Transverse colon (tissue), 4 donors: Measurements from ENCODE around the gene GET3. TPM values are rescaled to one million over a fixed set of nuclear protein-coding genes. Genes with fewer than 3 reads are reported as not detected.
A peak's percentile ranks its signal among the peaks of the same experiment; 100 is the strongest.

Source experiments
- DNase-seq: peaks from one replicate; pipeline ENCODE4 v3.0.0-alpha.2; 2019
- H3K27ac ChIP-seq, 4 donors: fragments of 200-600 bp; sonication (generic); 2 replicates each; pipeline ENCODE4 v1.5.1; 2016 to 2018; ENCODE audit warnings: inconsistent platforms in 4 of 4
- H3K27me3 ChIP-seq: fragments of 200-600 bp; sonication (generic); 2 replicates; pipeline ENCODE4 v1.5.1; 2017; ENCODE audit warnings: inconsistent platforms
- H3K36me3 ChIP-seq, 4 donors: fragments of 200-600 bp; sonication (generic); 2 replicates each; pipeline ENCODE4 v1.5.1; 2017 to 2019; ENCODE audit warnings: inconsistent platforms in 4 of 4
- H3K4me1 ChIP-seq, 4 donors: fragments of 200-600 bp; sonication (generic); 2 replicates each; pipeline ENCODE4 v1.5.1; 2017 to 2020; ENCODE audit warnings: inconsistent platforms in 4 of 4
- H3K4me3 ChIP-seq, 4 donors: fragments of 200-600 bp; sonication (generic); 1 replicate in 1 of 4; 2 replicates in 3 of 4; pipeline versions ENCODE4 v1.5.1 to v1.6.1; 2017 to 2019; ENCODE audit warnings: inconsistent platforms in 4 of 4
- H3K9me3 ChIP-seq, 2 donors: fragments of 200-600 bp; sonication (generic); 2 replicates each; pipeline ENCODE4 v1.5.1; 2017 to 2019; ENCODE audit warnings: inconsistent platforms in 2 of 2
- EP300 ChIP-seq: sonication (generic); formaldehyde crosslinking; IDR thresholded peaks from one replicate; pipeline ENCODE4 v1.6.1; 2017; ENCODE audit warnings: antibody characterized with exemption, low read depth
- POLR2A ChIP-seq: fragments of 450-650 bp; IDR thresholded peaks from one replicate; pipeline ENCODE4 v1.6.1; 2016; ENCODE audit warnings: antibody characterized with exemption, mild to moderate bottlenecking, moderate library complexity
- POLR2AphosphoS5 ChIP-seq, 3 donors: sonication (generic); formaldehyde crosslinking; IDR thresholded peaks; one replicate each; pipeline ENCODE4 v1.6.1; 2016; ENCODE audit warnings: antibody characterized with exemption in 3 of 3
- WGBS, 2 donors: methylation state at CpG; one replicate each; pipeline ENCODE4 v1.1.5; 2018; ENCODE audit warnings: low coverage in 1 of 2; 5-methylcytosine and 5-hydroxymethylcytosine counted together
- in situ Hi-C, 4 donors: fragments of 200-750 bp; cut with MboI; loops; one replicate each; pipeline versions ENCODE4 v1.15.0 to v1.15.1; 2017; ENCODE audit warnings: low sequenced_read_pairs in 3 of 4, low pct_ligation_motif_present in 1 of 4, low pct_unique_long_range_greater_than_20kb in 1 of 4
- intact Hi-C: fragments of 100-400 bp; cut with DNase I; formaldehyde crosslinking; loops from one replicate; pipeline ENCODE4 v1.15.1; 2023; ENCODE audit warnings: low total_unique reads
- total RNA-seq, 4 donors: library from RNA; depleted of rRNA; stranded (reverse); fragments of >200 nt; gene quantifications; one replicate each; pipeline ENCODE4 v1.1.0, GENCODE V29; 2016
- TF ChIP-seq, protein P1 (sequence below), 5 experiments: fragments of 200-600 bp in 3 of 5; fragments of 450-650 bp in 2 of 5; sonication (generic) in 3 of 5; IDR thresholded peaks; 1 replicate in 2 of 5; 2 replicates in 3 of 5; pipeline ENCODE4 v1.5.1; 2016 to 2017; ENCODE audit warnings: antibody characterized with exemption in 5 of 5, inconsistent platforms in 3 of 5, mild to moderate bottlenecking in 2 of 5, moderate library complexity in 1 of 5

Gene GET3
- total RNA-seq, 4 donors from 2014 or later = 18.3 to 75.2 (median 43.6) TPM

DNA sequence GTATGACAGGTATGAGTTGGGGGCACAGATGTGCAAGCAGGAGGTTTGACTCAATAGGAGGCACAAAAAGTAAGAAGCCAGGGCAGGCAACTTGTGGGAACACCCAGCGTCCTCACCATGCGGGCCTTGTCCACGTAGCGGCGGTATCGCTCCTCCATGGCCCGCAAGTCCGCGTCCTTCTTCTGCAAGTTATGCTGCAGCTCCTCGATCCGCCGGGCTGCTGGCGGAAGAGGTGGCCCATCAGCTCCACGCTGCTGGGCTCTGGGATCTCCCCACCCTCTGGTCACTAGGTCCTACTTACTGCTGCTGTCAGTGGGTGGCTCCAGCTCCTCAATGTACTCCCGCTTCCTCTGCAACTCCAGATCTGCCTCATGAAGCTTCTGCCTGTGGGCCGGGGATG, 27.4 kb downstream of the GET3 start:
- DNase-seq = no peak
- Histone ChIP-seq H3K27ac (no peak overlapping the region), H3K4me3 (no peak overlapping the region), H3K36me3 (peaks cover 0 to 7% (median 0%) of the 10 kb centered on the region in 4 donors), H3K4me1 (peaks cover 0 to 8% (median 1%) of the 10 kb centered on the region in 4 donors), H3K9me3 (no peaks in the 10 kb centered on the region), H3K27me3 (no peaks in the 10 kb centered on the region)
- TF ChIP-seq POLR2A (no peak), EP300 (no peak), POLR2AphosphoS5 (IDR thresholded peaks at IDR 0.05) (no peak)
- TF ChIP-seq, protein P1, sequence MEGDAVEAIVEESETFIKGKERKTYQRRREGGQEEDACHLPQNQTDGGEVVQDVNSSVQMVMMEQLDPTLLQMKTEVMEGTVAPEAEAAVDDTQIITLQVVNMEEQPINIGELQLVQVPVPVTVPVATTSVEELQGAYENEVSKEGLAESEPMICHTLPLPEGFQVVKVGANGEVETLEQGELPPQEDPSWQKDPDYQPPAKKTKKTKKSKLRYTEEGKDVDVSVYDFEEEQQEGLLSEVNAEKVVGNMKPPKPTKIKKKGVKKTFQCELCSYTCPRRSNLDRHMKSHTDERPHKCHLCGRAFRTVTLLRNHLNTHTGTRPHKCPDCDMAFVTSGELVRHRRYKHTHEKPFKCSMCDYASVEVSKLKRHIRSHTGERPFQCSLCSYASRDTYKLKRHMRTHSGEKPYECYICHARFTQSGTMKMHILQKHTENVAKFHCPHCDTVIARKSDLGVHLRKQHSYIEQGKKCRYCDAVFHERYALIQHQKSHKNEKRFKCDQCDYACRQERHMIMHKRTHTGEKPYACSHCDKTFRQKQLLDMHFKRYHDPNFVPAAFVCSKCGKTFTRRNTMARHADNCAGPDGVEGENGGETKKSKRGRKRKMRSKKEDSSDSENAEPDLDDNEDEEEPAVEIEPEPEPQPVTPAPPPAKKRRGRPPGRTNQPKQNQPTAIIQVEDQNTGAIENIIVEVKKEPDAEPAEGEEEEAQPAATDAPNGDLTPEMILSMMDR (IDR thresholded peaks at IDR 0.05) = no peak
- in situ Hi-C loops = loop anchor here in 3 of 4 donors (5.0 to 10.0 kb wide), 2 partner anchors 80 to 83 kb away; no protein-coding TSS in a partner anchor
- 95 to 100% methylated on average over 1 to 16 of the region's 16 CpGs for WGBS, 2 donors
- intact Hi-C loops = loop anchor here (5.0 kb wide), 2 partner anchors 38 to 78 kb away; partner anchors contain the start of genes PRDX2 and THSD8

DNA sequence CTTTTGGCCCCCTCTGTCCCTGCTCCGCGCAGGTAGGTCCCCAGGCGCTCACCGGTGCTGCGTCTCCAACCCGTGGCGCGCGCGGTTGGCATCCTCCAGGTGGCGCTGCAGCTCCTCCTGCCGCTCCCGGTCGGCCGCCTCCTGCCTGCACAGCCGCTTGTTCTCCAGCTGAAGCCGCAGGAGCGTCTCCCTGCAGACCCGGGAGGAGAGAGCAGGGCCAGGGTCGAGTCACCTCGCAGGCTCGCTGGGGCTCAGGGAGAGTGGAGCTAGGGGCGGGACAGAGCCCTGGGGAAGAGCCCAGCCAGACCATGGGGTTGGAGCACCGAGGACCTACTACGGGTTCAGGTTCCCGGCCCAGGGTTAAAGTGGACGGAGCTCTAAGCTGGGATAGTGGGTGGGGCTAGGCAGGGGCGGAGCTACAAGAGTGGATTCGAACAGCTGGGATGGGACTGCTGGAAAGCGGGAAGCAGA, 28.8 kb downstream of the GET3 start:
- Histone ChIP-seq H3K36me3 (peaks cover 0 to 7% (median 0%) of the 10 kb centered on the region in 4 donors), H3K4me3 (peak overlapping the region in 3 of 4 donors; percentile 21 to 41 (median 38))
- in situ Hi-C loops = loop anchor here in 2 of 4 donors (10.0 kb wide), 1 partner anchor 79 kb away; no protein-coding TSS in a partner anchor

DNA sequence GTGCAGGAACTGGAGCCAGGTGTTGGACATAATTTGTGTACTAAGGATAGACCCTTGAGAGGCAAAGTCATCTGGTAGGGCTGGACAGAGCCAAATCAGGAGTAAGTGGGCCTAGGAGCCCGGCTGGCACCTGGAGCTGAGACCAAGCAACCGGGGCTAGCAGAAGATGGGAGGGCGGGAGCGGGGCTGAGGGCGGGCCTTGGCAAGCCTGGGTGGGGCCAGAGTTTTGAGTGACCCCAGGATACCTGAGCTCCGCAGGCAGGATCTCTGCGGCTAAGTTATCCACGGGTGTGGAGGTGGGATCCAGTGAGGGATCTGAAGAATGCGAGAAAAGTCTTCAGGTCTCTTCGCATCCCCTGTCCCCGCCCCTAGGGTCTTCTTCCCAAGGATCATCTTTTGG, 29.9 kb downstream of the GET3 start:
- DNase-seq = no peak
- Histone ChIP-seq H3K36me3 (peaks cover 0 to 7% (median 0%) of the 10 kb centered on the region in 4 donors), H3K9me3 (no peaks in the 10 kb centered on the region), H3K27ac (no peak overlapping the region), H3K27me3 (no peaks in the 10 kb centered on the region), H3K4me1 (peaks cover 0 to 15% (median 4%) of the 10 kb centered on the region in 4 donors), H3K4me3 (no peak overlapping the region)
- intact Hi-C loops = loop anchor here (5.0 kb wide), 2 partner anchors 35 to 75 kb away; partner anchors contain the start of genes PRDX2 and THSD8
- TF ChIP-seq, protein P1 (IDR thresholded peaks at IDR 0.05) = no peak
- no peak for TF ChIP-seq POLR2A
- no peak for TF ChIP-seq POLR2AphosphoS5 (IDR thresholded peaks at IDR 0.05)
- TF ChIP-seq EP300 = no peak
- 94 to 100% methylated on average over 1 to 11 of the region's 11 CpGs for WGBS, 2 donors
- in situ Hi-C loops = loop anchor here in 2 of 4 donors (10.0 kb wide), 1 partner anchor 78 kb away; no protein-coding TSS in a partner anchor

More for the DNA sequence above, 28.8 kb downstream of the GET3 start:
- peak; percentile 93 for DNase-seq
- peaks cover 0 to 15% (median 4%) of the 10 kb centered on the region in 4 donors for H3K4me1 ChIP-seq
- peak overlapping the region; percentile 39 to 88 (median 80) for H3K27ac ChIP-seq
- TF ChIP-seq EP300 = no peak
- peak; percentile 19 for TF ChIP-seq POLR2A
- TF ChIP-seq POLR2AphosphoS5 (IDR thresholded peaks at IDR 0.05) = peak in 2 of 3 donors; percentile 16 to 53
- TF ChIP-seq, protein P1 (IDR thresholded peaks at IDR 0.05) = peak; percentile 74 to 96 (median 77)
- no peaks in the 10 kb centered on the region for H3K9me3 ChIP-seq
- intact Hi-C loops = loop anchor here (5.0 kb wide), 2 partner anchors 36 to 76 kb away; partner anchors contain the start of genes PRDX2 and THSD8
- no peaks in the 10 kb centered on the region for H3K27me3 ChIP-seq
- WGBS, 2 donors = 4 to 28% methylated on average over 7 to 30 of the region's 30 CpGs

DNA sequence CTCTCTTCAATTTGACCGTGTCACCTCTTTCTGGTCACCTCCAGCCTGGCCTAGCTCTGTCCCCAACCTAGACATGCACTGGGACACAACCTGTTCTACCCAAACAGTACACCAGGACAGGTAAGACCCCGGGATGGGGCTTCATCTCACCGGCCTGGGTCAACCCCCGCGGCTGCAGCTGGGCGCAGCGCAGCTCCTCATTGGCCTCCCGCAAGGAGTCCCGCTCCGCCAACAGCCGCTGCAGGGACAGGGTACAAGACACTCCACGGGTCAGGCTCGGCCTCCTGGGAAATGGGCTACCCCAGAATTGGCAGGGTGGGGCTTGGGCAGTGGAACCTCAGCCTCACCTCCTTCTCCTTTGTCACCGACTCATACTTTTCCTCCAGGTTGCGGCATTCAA, 30.4 kb downstream of the GET3 start:
- no peaks in the 10 kb centered on the region for H3K27me3 ChIP-seq
- WGBS, 2 donors = 98% methylated on average over 13 of the region's 15 CpGs; no CpG with 5 or more reads in 1 of the 2 donors
- in situ Hi-C loops = loop anchor here in 2 of 4 donors (10.0 kb wide), 1 partner anchor 77 kb away; no protein-coding TSS in a partner anchor

More for the DNA sequence above, 30.4 kb downstream of the GET3 start:
- intact Hi-C loops = loop anchor here (5.0 kb wide), 2 partner anchors 35 to 75 kb away; partner anchors contain the start of genes PRDX2 and THSD8
- Histone ChIP-seq H3K4me1 (peaks cover 0 to 15% (median 4%) of the 10 kb centered on the region in 4 donors), H3K9me3 (no peaks in the 10 kb centered on the region), H3K36me3 (peaks cover 0 to 5% (median 0%) of the 10 kb centered on the region in 4 donors), H3K27ac (no peak overlapping the region), H3K4me3 (no peak overlapping the region)
- TF ChIP-seq POLR2A (no peak), POLR2AphosphoS5 (IDR thresholded peaks at IDR 0.05) (no peak)
- TF ChIP-seq, protein P1 (IDR thresholded peaks at IDR 0.05) = no peak
- DNase-seq = no peak
